IMR-90 (cell line): ENCODE results near the gene ASTL. TPM values are rescaled to one million over a fixed set of nuclear protein-coding genes. Genes with fewer than 3 reads are reported as not detected.

Experiments
- ATAC-seq: fragments of 200-7000 bp; cut with Tn5 transposase; 2 replicates; pipeline ENCODE4 v1.9.1; 2020; ENCODE audit warnings: low read depth, mild to moderate bottlenecking, moderate library complexity
- BruUV-seq: library from RNA; stranded (reverse); fragments of 400-500 nt; replicated peaks from 2 replicates; lab custom pipeline; 2021; lab: Mats Ljungman, UMichigan
- CTCF ChIA-PET: fragments of 300-600 bp; formaldehyde crosslinking; extraction: SDS; loops from one replicate; lab custom pipeline; 2021; ENCODE audit warnings: antibody characterized with exemption; lab: Yijun Ruan, JAX
- POLR2A ChIA-PET: fragments of 300-600 bp; sonication (Branson Sonifier 250); formaldehyde crosslinking; loops from one replicate; lab custom pipeline; 2022; ENCODE audit warnings: antibody characterized with exemption; ENCODE audit not compliant: unreplicated experiment; lab: Charles Lee
- DNase-seq: peaks from one replicate; pipeline ENCODE4 v3.0.0; 2013
- H2AFZ ChIP-seq: replicated peaks from 2 replicates; pipeline ENCODE3; 2013; ENCODE audit warnings: low read length, mild to moderate bottlenecking; ENCODE audit not compliant: poor library complexity
- H2AK5ac ChIP-seq: 2 replicates; pipeline ENCODE4 v1.6.1; 2013; ENCODE audit warnings: low read depth, low read length, inconsistent platforms
- H2AK9ac ChIP-seq: replicated peaks from 2 replicates; pipeline ENCODE3; 2013; ENCODE audit warnings: mild to moderate bottlenecking, low read depth, low read length, moderate library complexity; ENCODE audit not compliant: poor library complexity
- H2BK120ac ChIP-seq: 2 replicates; pipeline ENCODE4 v1.6.1; 2013; ENCODE audit warnings: low read depth, low read length, inconsistent platforms
- H2BK15ac ChIP-seq: 3 replicates; pipeline ENCODE4 v1.6.1; 2013; ENCODE audit warnings: low read depth, low read length, inconsistent platforms
- H2BK20ac ChIP-seq: 2 replicates; pipeline ENCODE4 v1.6.1; 2013; ENCODE audit warnings: low read depth, mild to moderate bottlenecking, inconsistent platforms, low read length, moderate library complexity
- H2BK5ac ChIP-seq: 2 replicates; pipeline ENCODE4 v1.6.1; 2013; ENCODE audit warnings: mild to moderate bottlenecking, low read depth, low read length, inconsistent platforms; ENCODE audit not compliant: poor library complexity, severe bottlenecking
- H3K14ac ChIP-seq: replicated peaks from 2 replicates; pipeline ENCODE4 v1.6.1; 2013; ENCODE audit warnings: low read depth, low read length, inconsistent platforms
- H3K18ac ChIP-seq: 2 replicates; pipeline ENCODE4 v1.6.1; 2013; ENCODE audit warnings: low read depth, low read length, control low read depth
- H3K23ac ChIP-seq: 2 replicates; pipeline ENCODE4 v1.6.1; 2013; ENCODE audit warnings: low read depth, low read length, inconsistent platforms
- H3K27ac ChIP-seq: 2 replicates; pipeline ENCODE4 v1.5.1; 2013; ENCODE audit warnings: mild to moderate bottlenecking, control low read depth, low read length; ENCODE audit not compliant: insufficient read depth
- H3K27me3 ChIP-seq: 2 replicates; pipeline ENCODE4 v1.6.1; 2013; ENCODE audit warnings: low read length; ENCODE audit not compliant: control insufficient read depth, insufficient read depth
- H3K36me3 ChIP-seq: 2 replicates; pipeline ENCODE4 v1.6.1; 2013; ENCODE audit warnings: low read length, mixed read lengths; ENCODE audit not compliant: control insufficient read depth, insufficient read depth
- H3K4ac ChIP-seq: 2 replicates; pipeline ENCODE4 v1.6.1; 2013; ENCODE audit warnings: low read depth, low read length, inconsistent platforms
- H3K4me1 ChIP-seq: 2 replicates; pipeline ENCODE4 v1.6.1; 2013; ENCODE audit warnings: low read length, mixed read lengths; ENCODE audit not compliant: control insufficient read depth, insufficient read depth
- H3K4me2 ChIP-seq: 2 replicates; pipeline ENCODE4 v1.6.1; 2013; ENCODE audit warnings: low read depth, mild to moderate bottlenecking, control low read depth, low read length, moderate library complexity
- H3K4me3 ChIP-seq: 2 replicates; pipeline ENCODE4 v1.5.1; 2013; ENCODE audit warnings: low read depth, mild to moderate bottlenecking, control low read depth, low read length, moderate library complexity; ENCODE audit not compliant: insufficient read depth
- H3K56ac ChIP-seq: 2 replicates; pipeline ENCODE4 v1.6.1; 2013; ENCODE audit warnings: low read length, inconsistent platforms; ENCODE audit not compliant: insufficient read depth; ENCODE audit errors: extremely low read depth
- H3K79me1 ChIP-seq, 2 experiments: 2 replicates each; pipeline ENCODE4 v1.6.1; 2013; ENCODE audit warnings: low read length in 2 of 2, inconsistent platforms in 1 of 2, low read depth in 1 of 2
- H3K9ac ChIP-seq: 2 replicates; pipeline ENCODE4 v1.6.1; 2013; ENCODE audit warnings: low read depth, low read length, control low read depth
- H3K9me1 ChIP-seq: 2 replicates; pipeline ENCODE4 v1.6.1; 2013; ENCODE audit warnings: low read length, inconsistent platforms; ENCODE audit not compliant: insufficient read depth
- H3K9me3 ChIP-seq: 2 replicates; pipeline ENCODE4 v1.6.1; 2013; ENCODE audit warnings: low read length; ENCODE audit not compliant: control insufficient read depth, insufficient read depth
- H4K20me1 ChIP-seq: 2 replicates; pipeline ENCODE4 v1.6.1; 2013; ENCODE audit warnings: low read length, inconsistent platforms; ENCODE audit not compliant: insufficient read depth
- H4K5ac ChIP-seq: 2 replicates; pipeline ENCODE4 v1.6.1; 2013; ENCODE audit warnings: mild to moderate bottlenecking, low read depth, low read length, control low read depth
- H4K8ac ChIP-seq, 2 experiments: 2 replicates each; pipeline ENCODE4 v1.6.1; 2013; ENCODE audit warnings: low read depth in 2 of 2, low read length in 2 of 2, control low read depth in 1 of 2, inconsistent platforms in 1 of 2
- H4K91ac ChIP-seq: 2 replicates; pipeline ENCODE4 v1.6.1; 2013; ENCODE audit warnings: low read depth, low read length, inconsistent platforms; ENCODE audit not compliant: insufficient read depth
- BHLHE40 ChIP-seq: fragments of 150-350 bp; IDR thresholded peaks from 2 replicates; pipeline ENCODE4 v1.6.1; 2016; ENCODE audit warnings: mild to moderate bottlenecking, low read depth, low read length
- CEBPB ChIP-seq: IDR thresholded peaks from 2 replicates; pipeline ENCODE4 v1.6.1; 2012; ENCODE audit warnings: low read depth, low read length, improper control_type of control experiment
- FOS ChIP-seq: fragments of 150-350 bp; IDR thresholded peaks from 2 replicates; pipeline ENCODE4 v1.6.1; 2016; ENCODE audit warnings: low read depth, low read length
- MAFK ChIP-seq: IDR thresholded peaks from 2 replicates; pipeline ENCODE4 v1.6.1; 2012; ENCODE audit warnings: low read depth, low read length, improper control_type of control experiment
- MAZ ChIP-seq: IDR thresholded peaks from 2 replicates; pipeline ENCODE4 v1.6.1; 2012; ENCODE audit warnings: low read depth, mild to moderate bottlenecking, low read length, improper control_type of control experiment, moderate library complexity, borderline replicate concordance
- NFE2L2 ChIP-seq: fragments of 150-350 bp; IDR thresholded peaks from 2 replicates; pipeline ENCODE4 v1.6.1; 2016; ENCODE audit warnings: low read depth, mild to moderate bottlenecking, low read length
- POLR2A ChIP-seq: IDR thresholded peaks from 2 replicates; pipeline ENCODE4 v1.6.1; 2012; ENCODE audit warnings: mild to moderate bottlenecking, low read depth, low read length
- RAD21 ChIP-seq: IDR thresholded peaks from 2 replicates; pipeline ENCODE4 v1.6.1; 2012; ENCODE audit warnings: low read length, improper control_type of control experiment
- RCOR1 ChIP-seq: IDR thresholded peaks from 2 replicates; pipeline ENCODE4 v1.6.1; 2012; ENCODE audit warnings: mild to moderate bottlenecking, low read length, improper control_type of control experiment; ENCODE audit not compliant: insufficient replicate concordance
- RFX5 ChIP-seq: IDR thresholded peaks from 2 replicates; pipeline ENCODE4 v1.8.0; 2012; ENCODE audit warnings: low read depth, mild to moderate bottlenecking, low read length, moderate library complexity
- WGBS, 2 experiments: methylation state at CpG; one replicate each; pipeline versions ENCODE4 v1.1.5 to v1.1.7; 2013; ENCODE audit warnings: missing lambda C conversion rate in 2 of 2; ENCODE audit not compliant: insufficient read length in 1 of 2; ENCODE audit errors: extremely low coverage in 2 of 2; 5-methylcytosine and 5-hydroxymethylcytosine counted together
- dilution Hi-C: fragments of 300-500 bp; cut with HindIII; formaldehyde crosslinking; loops from one replicate; pipeline ENCODE4 v1.14.3; 2018; ENCODE audit warnings: low sequenced_read_pairs; ENCODE audit not compliant: unreplicated experiment
- in situ Hi-C: fragments of 300-500 bp; cut with MboI; formaldehyde crosslinking; loops from 3 replicates; pipeline ENCODE4 v1.14.3; 2019; ENCODE audit warnings: low sequenced_read_pairs, inconsistent platforms, mixed read lengths
- intact Hi-C: fragments of 100-400 bp; cut with micrococcal nuclease; formaldehyde crosslinking; loops from 2 replicates; pipeline ENCODE4 v1.10.0; 2022
- polyA plus RNA-seq, 3 experiments: library from polyadenylated mRNA; depleted of rRNA; stranded (reverse); fragments of >200 nt; gene quantifications; 2 replicates each; pipeline ENCODE4 v1.2.3, GENCODE V29; 2012; ENCODE audit warnings: low replicate concordance in 1 of 3
- total RNA-seq: library from RNA; depleted of rRNA; stranded (reverse); fragments of >200 nt; gene quantifications from 2 replicates; pipeline ENCODE4 v1.2.3, GENCODE V29; 2012
- TF ChIP-seq, protein P1 (sequence below): fragments of 150-350 bp; IDR thresholded peaks from 2 replicates; pipeline ENCODE4 v1.6.1; 2017; ENCODE audit warnings: mild to moderate bottlenecking, antibody characterized with exemption, low read length, low read depth
- TF ChIP-seq, protein P2 (sequence below): conservative IDR thresholded peaks from 2 replicates; pipeline ENCODE4 v1.5.1; 2012; ENCODE audit warnings: mild to moderate bottlenecking, low read depth, low read length, improper control_type of control experiment
- TF ChIP-seq, protein P3 (sequence below): fragments of 150-350 bp; IDR thresholded peaks from 2 replicates; pipeline ENCODE4 v1.6.1; 2016; ENCODE audit warnings: low read depth, mild to moderate bottlenecking, low read length, moderate library complexity, borderline replicate concordance

ASTL gene
- total and polyA plus RNA-seq, 2 of the 4 experiments (the other 2 are of a cell fraction): not detected

DNA sequence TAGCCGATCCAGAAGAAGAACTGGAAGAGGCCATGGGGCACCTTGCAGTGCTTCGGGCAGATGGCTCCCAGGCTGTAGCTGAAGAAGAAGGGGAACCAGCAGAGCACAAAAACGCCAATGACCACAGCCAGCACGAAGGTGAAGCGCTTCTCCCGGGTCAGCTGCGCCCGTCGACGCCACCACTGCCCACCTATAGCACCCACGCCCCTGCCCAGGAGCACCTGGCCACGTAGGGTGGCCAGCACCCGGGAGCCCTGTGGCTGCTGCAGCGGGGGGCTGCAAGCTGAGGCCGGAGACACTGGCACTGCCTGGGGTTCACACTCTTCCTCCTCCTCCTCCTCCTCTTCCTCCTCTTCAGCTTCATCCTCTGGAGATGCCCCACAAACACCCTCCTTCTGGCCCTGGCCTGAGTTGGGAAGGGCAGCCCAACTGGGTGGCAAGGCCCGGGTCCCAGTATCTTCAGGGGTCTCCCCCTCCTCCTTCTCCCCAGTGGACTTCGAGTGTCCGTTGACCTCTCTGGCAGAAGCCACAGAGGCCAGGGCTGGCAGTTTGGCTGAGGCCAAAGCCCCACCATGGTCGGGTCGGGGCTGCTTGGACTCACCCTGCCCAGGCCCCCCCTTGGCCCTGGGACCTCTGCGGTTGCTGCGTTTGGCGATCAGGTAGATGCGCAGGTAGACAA, 23.3 kb downstream of the ASTL start:
- no peak overlapping the region for H2BK20ac ChIP-seq
- dilution Hi-C loops (no loop called here), in situ Hi-C loops (loop anchor here (25.0 kb wide), 1 partner anchor 103 kb away; no protein-coding TSS in a partner anchor), intact Hi-C loops (no loop called here)
- no peaks in the 10 kb centered on the region; the same call in 1 of the 2 replicates for H3K9me3 ChIP-seq
- H2BK15ac ChIP-seq: no peak overlapping the region
- CTCF ChIA-PET: no interaction called here
- H3K36me3 ChIP-seq: no peaks in the 10 kb centered on the region
- BruUV-seq: no TSS peak
- no peak overlapping the region for H3K4me3 ChIP-seq
- no peaks in the 10 kb centered on the region for H3K9me1 ChIP-seq
- no peak overlapping the region for H2AK9ac ChIP-seq
- 88% methylated on average over 8 of the region's 24 CpGs; no CpG with 5 or more reads in 1 of the 2 experiments for WGBS, 2 experiments
- H2BK5ac ChIP-seq: no peak overlapping the region
- no peak overlapping the region for H4K5ac ChIP-seq
- H2AFZ ChIP-seq: no peak overlapping the region
- no peak overlapping the region for H3K4ac ChIP-seq
- H3K23ac ChIP-seq: no peak overlapping the region
- no peak overlapping the region for H3K4me2 ChIP-seq
- DNase-seq (no peak), ATAC-seq (no peak)
- no peak overlapping the region for H3K14ac ChIP-seq
- no peaks in the 10 kb centered on the region for H3K79me1 ChIP-seq
- no peak overlapping the region for H3K18ac ChIP-seq
- no peak overlapping the region for H4K91ac ChIP-seq
- POLR2A ChIA-PET: no interaction called here
- 0 out of 2 replicates have a peak, but pooled peaks cover 4% of the 10 kb centered on the region for H4K20me1 ChIP-seq
- peaks cover 83% of the 10 kb centered on the region for H3K27me3 ChIP-seq
- H3K56ac ChIP-seq: no peak overlapping the region
- H3K4me1 ChIP-seq: peaks cover 2% of the 10 kb centered on the region; the same call in 1 of the 2 replicates
- no peak overlapping the region for H2AK5ac ChIP-seq
- H4K8ac ChIP-seq: no peak overlapping the region
- TF ChIP-seq RFX5 (no peak), POLR2A (no peak), MAZ (no peak), BHLHE40 (no peak), CEBPB (no peak), NFE2L2 (no peak), RCOR1 (no peak), FOS (no peak), MAFK (no peak), RAD21 (no peak)
- TF ChIP-seq, protein P1, sequence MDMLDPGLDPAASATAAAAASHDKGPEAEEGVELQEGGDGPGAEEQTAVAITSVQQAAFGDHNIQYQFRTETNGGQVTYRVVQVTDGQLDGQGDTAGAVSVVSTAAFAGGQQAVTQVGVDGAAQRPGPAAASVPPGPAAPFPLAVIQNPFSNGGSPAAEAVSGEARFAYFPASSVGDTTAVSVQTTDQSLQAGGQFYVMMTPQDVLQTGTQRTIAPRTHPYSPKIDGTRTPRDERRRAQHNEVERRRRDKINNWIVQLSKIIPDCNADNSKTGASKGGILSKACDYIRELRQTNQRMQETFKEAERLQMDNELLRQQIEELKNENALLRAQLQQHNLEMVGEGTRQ: no peak
- TF ChIP-seq, protein P2, sequence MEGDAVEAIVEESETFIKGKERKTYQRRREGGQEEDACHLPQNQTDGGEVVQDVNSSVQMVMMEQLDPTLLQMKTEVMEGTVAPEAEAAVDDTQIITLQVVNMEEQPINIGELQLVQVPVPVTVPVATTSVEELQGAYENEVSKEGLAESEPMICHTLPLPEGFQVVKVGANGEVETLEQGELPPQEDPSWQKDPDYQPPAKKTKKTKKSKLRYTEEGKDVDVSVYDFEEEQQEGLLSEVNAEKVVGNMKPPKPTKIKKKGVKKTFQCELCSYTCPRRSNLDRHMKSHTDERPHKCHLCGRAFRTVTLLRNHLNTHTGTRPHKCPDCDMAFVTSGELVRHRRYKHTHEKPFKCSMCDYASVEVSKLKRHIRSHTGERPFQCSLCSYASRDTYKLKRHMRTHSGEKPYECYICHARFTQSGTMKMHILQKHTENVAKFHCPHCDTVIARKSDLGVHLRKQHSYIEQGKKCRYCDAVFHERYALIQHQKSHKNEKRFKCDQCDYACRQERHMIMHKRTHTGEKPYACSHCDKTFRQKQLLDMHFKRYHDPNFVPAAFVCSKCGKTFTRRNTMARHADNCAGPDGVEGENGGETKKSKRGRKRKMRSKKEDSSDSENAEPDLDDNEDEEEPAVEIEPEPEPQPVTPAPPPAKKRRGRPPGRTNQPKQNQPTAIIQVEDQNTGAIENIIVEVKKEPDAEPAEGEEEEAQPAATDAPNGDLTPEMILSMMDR: no peak
- TF ChIP-seq, protein P3, sequence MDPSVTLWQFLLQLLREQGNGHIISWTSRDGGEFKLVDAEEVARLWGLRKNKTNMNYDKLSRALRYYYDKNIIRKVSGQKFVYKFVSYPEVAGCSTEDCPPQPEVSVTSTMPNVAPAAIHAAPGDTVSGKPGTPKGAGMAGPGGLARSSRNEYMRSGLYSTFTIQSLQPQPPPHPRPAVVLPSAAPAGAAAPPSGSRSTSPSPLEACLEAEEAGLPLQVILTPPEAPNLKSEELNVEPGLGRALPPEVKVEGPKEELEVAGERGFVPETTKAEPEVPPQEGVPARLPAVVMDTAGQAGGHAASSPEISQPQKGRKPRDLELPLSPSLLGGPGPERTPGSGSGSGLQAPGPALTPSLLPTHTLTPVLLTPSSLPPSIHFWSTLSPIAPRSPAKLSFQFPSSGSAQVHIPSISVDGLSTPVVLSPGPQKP: no peak
- no peak overlapping the region for H2BK120ac ChIP-seq
- no peak overlapping the region for H3K9ac ChIP-seq
- no peak overlapping the region for H3K27ac ChIP-seq
